Upper lobe of left lung (tissue), 6 donors: ENCODE results near the gene SAMD4A. TPM values are rescaled to one million over a fixed set of nuclear protein-coding genes. Genes with fewer than 3 reads are reported as not detected.

Source experiments
- ATAC-seq, 2 donors: fragments of 200-7000 bp; cut with Tn5 transposase; one replicate each; pipeline ENCODE4 v1.9.1; 2022; ENCODE audit warnings: mild to moderate bottlenecking in 2 of 2, moderate library complexity in 2 of 2; ENCODE audit not compliant: low FRiP score in 2 of 2
- DNase-seq, 2 donors: peaks; one replicate each; pipeline ENCODE4 v3.0.0-alpha.2; 2019 to 2020
- H3K27ac ChIP-seq, 4 donors: fragments of 200-600 bp; sonication (generic); one replicate each; pipeline ENCODE4 v1.5.1; 2016 to 2019
- H3K27me3 ChIP-seq, 4 donors: fragments of 200-600 bp; sonication (generic); one replicate each; pipeline ENCODE4 v1.5.1; 2017 to 2019
- H3K36me3 ChIP-seq, 4 donors: fragments of 200-600 bp; sonication (generic); one replicate each; pipeline ENCODE4 v1.5.1; 2016 to 2019
- H3K4me1 ChIP-seq, 4 donors: fragments of 200-600 bp; sonication (generic); one replicate each; pipeline ENCODE4 v1.5.1; 2018 to 2019
- H3K4me3 ChIP-seq, 4 donors: fragments of 200-600 bp; sonication (generic); one replicate each; pipeline ENCODE4 v1.5.1; 2017 to 2019; ENCODE audit warnings: mild to moderate bottlenecking in 2 of 4, moderate library complexity in 1 of 4
- H3K9me3 ChIP-seq, 4 donors: fragments of 200-600 bp; sonication (generic); one replicate each; pipeline ENCODE4 v1.5.1; 2018 to 2019
- EP300 ChIP-seq, 4 donors: sonication (generic); formaldehyde crosslinking; IDR thresholded peaks; one replicate each; pipeline ENCODE4 v1.5.1; 2017; ENCODE audit warnings: antibody characterized with exemption in 4 of 4, control low read depth in 2 of 4
- POLR2A ChIP-seq, 4 donors: fragments of 450-650 bp; IDR thresholded peaks; one replicate each; pipeline ENCODE4 v1.5.1; 2016 to 2017; ENCODE audit warnings: antibody characterized with exemption in 4 of 4, mild to moderate bottlenecking in 2 of 4
- POLR2AphosphoS5 ChIP-seq, 2 donors: sonication (generic); formaldehyde crosslinking; IDR thresholded peaks; one replicate each; pipeline ENCODE4 v1.5.1; 2017; ENCODE audit warnings: antibody characterized with exemption in 2 of 2
- WGBS, 2 donors: methylation state at CpG; one replicate each; pipeline ENCODE4 v1.1.5; 2017 to 2018; 5-methylcytosine and 5-hydroxymethylcytosine counted together
- total RNA-seq, 6 donors: library from RNA; depleted of rRNA in 4 of 6; stranded (reverse); fragments of >200 nt in 4 of 6; gene quantifications; one replicate each; pipeline versions ENCODE4 v1.1.0 to v1.2.1, GENCODE V29; 2016 to 2021
- TF ChIP-seq, protein P1 (sequence below), 6 experiments: fragments of 450-650 bp in 4 of 6; fragments of 200-600 bp in 2 of 6; sonication (generic) in 2 of 6; IDR thresholded peaks; one replicate each; pipeline ENCODE4 v1.5.1; 2016 to 2019; ENCODE audit warnings: antibody characterized with exemption in 6 of 6
- donor health status: DM: no; HTN: no; CAD: no; lungs with moderate emphysema.
- donor health status: DM: no; HTN: yes; CAD: no; lungs with severe emphysema.

SAMD4A gene
- total RNA-seq, 6 donors from 2014 or later: 26.0 to 68.3 (median 37.0) TPM

DNA sequence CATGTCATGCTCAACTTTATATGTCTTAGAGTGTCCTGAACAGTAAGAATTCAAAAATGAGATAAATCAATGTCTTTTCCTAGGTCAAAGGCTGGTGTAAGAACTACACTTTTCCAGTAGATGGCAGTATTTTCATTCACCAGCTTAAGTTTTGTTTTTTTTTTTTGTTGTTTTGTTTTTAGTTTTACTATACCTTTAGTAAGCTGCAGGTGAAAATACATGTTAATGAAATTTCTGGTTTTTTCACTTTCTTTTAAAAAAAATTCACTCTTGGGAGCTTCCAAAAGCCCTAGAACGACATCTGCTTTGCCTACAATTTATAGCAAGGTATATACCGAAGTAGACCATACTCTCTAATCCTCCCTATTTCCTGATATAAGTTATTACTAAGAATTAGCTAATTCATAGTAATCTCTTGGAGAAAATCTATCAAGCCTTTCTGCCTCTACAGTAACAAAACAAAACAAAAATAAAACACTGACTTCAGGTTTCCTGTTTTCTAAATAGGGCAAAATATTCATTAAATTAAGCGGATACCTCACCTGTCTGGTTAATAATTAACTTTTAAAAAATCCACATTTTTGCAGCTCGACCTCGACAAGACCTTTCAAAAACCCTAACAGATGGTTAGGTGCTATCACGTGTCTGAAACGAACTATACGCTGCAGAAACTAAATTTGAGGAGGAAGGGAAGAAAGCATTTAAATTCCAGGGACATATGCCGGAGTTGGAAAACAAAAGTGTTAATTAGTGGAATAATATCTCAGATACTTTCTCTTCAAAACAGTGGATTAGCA, 2.7 kb upstream of the SAMD4A start:
- peaks cover 0 to 9% (median 0%) of the 10 kb centered on the region in 4 donors for H3K27me3 ChIP-seq
- H3K4me1 ChIP-seq: peaks cover 14 to 31% (median 21%) of the 10 kb centered on the region in 4 donors
- TF ChIP-seq POLR2AphosphoS5 (IDR thresholded peaks at IDR 0.05): no peak
- TF ChIP-seq, protein P1, sequence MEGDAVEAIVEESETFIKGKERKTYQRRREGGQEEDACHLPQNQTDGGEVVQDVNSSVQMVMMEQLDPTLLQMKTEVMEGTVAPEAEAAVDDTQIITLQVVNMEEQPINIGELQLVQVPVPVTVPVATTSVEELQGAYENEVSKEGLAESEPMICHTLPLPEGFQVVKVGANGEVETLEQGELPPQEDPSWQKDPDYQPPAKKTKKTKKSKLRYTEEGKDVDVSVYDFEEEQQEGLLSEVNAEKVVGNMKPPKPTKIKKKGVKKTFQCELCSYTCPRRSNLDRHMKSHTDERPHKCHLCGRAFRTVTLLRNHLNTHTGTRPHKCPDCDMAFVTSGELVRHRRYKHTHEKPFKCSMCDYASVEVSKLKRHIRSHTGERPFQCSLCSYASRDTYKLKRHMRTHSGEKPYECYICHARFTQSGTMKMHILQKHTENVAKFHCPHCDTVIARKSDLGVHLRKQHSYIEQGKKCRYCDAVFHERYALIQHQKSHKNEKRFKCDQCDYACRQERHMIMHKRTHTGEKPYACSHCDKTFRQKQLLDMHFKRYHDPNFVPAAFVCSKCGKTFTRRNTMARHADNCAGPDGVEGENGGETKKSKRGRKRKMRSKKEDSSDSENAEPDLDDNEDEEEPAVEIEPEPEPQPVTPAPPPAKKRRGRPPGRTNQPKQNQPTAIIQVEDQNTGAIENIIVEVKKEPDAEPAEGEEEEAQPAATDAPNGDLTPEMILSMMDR (IDR thresholded peaks at IDR 0.05): peak; percentile 52 to 82 (median 74)
- H3K4me3 ChIP-seq: peak overlapping the region in 3 of 4 donors; percentile 50 to 82 (median 70)
- ATAC-seq (no peak), DNase-seq (no peak)
- 7 to 10% methylated on average over 9 of the region's 9 CpGs for WGBS, 2 donors
- H3K36me3 ChIP-seq: no peaks in the 10 kb centered on the region
- peak overlapping the region; percentile 96 to 99 (median 98) for H3K27ac ChIP-seq
- H3K9me3 ChIP-seq: no peaks in the 10 kb centered on the region

DNA sequence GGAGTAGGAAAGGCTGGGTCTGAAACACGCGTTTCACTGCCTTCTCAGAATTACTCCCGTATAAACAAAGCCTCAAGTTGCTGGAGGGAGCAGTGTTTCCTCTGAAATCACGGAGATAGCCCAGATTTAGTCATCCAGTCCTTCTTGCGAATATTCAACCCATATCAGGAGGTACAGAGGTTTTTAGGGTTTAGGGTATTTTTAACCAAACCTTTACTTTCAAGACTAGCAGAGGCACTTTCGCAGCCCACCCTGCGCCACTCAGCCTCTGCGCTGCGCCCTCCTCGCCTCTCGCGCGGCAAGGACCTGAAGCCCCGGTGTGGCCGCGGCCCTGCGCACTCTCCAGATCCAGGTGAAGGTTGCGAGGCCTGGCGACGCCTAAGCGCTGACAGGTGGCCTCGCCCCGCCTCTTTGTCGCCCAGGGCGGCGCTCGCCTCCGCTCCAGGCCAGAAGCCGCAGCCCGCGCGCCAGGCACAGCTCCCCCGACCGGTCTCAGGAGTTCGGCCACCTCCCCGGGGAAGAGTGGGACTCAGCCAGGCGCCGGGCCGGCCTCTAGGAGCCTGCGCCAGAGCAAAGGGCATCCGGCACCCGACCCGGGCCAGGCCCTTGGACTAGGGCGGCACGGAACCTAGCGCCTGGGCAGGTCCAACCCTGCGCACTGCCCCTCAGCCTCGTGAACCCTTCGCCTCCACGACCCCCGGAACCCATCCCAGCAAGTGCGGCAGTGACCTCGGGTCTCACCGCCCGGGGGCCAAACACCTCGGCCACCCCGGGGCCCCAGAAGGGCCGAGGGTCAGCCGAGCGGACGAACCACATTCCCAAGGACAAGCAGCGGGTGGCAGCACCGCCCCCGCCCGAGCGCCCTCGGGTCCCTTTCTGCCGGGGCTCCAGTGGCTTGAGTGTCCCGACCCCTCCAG, 1.8 kb upstream of the SAMD4A start:
- no peaks in the 10 kb centered on the region for H3K36me3 ChIP-seq
- peak overlapping the region; percentile 50 to 82 (median 68) for H3K4me3 ChIP-seq
- WGBS, 2 donors: 0 to 3% methylated on average over 20 to 46 of the region's 69 CpGs
- H3K9me3 ChIP-seq: no peaks in the 10 kb centered on the region
- peak in 3 of 4 donors; percentile 49 to 87 (median 77) for TF ChIP-seq POLR2A (IDR thresholded peaks at IDR 0.05)
- TF ChIP-seq EP300 (IDR thresholded peaks at IDR 0.05): no peak
- TF ChIP-seq, protein P1 (IDR thresholded peaks at IDR 0.05): peak in 5 of 6 experiments; percentile 10 to 42 (median 34)
- TF ChIP-seq POLR2AphosphoS5 (IDR thresholded peaks at IDR 0.05): peak in 1 of 2 donors; percentile 77
- H3K27me3 ChIP-seq: peaks cover 0 to 9% (median 0%) of the 10 kb centered on the region in 4 donors
- H3K27ac ChIP-seq: peak overlapping the region; percentile 96 to 99 (median 98)
- H3K4me1 ChIP-seq: peaks cover 16 to 36% (median 24%) of the 10 kb centered on the region in 4 donors
- DNase-seq (peak; percentile 86 to 95), ATAC-seq (peak; percentile 63 to 84)

DNA sequence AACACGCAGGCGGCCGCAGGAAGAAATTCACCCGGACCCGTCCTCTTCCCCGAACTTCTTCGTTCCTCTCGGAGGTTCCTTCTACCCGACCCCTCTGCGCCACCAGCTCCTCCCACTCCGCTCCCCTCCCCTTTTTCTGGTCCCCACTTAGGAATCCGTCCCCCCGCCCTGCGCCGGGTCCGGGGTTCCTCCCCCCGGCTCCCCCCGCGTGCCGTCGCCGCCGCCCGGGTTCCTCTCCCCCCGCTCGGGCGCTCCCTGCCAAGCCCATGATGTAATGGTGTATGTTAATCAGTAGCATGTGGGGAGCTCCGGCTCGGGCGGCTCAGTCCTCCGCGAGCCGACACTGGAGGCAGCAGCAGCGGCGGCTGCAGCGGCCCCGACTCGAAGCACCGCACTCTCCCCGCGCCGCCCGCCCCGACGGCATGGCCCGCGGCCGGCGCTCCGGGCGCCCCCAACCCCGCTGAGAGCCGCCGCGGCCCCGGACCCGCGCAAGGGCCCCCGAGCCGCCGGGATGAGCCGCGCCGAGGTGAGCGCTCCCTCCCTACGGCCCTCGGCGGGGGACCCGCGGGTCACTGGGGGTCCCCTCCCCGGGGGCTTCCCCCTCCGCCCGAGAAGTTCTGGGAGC, 1.0 kb upstream of the SAMD4A start:
- peaks cover 16 to 36% (median 27%) of the 10 kb centered on the region in 4 donors for H3K4me1 ChIP-seq
- peak; percentile 94 to 96 for DNase-seq
- peaks cover 0 to 9% (median 0%) of the 10 kb centered on the region in 4 donors for H3K27me3 ChIP-seq

DNA sequence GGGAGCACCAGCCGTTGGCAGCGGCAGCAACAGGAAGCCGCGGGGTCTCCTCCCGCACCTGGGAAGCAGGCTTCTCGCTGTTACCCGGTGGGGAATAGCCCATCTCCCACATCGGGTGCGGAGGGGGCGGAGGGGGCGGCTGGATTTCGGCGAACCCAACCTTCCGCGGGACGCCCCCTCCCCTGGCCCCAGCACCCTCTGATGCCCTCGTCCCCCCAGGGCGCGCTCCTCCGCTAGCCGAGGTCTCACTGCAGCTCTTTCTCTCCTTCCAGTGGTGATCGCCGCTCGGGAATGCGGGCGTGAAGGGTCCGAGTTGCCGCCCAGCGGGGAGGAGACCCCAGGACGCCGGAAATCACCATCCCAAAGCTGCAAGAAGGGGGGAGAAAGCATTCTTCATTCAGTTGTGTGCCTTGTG, 303 bp downstream of the SAMD4A start:
- H3K27ac ChIP-seq: peak overlapping the region; percentile 96 to 99 (median 98)
- TF ChIP-seq, protein P1 (IDR thresholded peaks at IDR 0.05): no peak
- TF ChIP-seq POLR2AphosphoS5 (IDR thresholded peaks at IDR 0.05) (no peak), EP300 (IDR thresholded peaks at IDR 0.05) (no peak), POLR2A (IDR thresholded peaks at IDR 0.05) (no peak)
- DNase-seq (peak; percentile 23 to 90), ATAC-seq (peak in 1 of 2 donors; percentile 2)
- H3K27me3 ChIP-seq: peaks cover 0 to 9% (median 0%) of the 10 kb centered on the region in 4 donors
- WGBS, 2 donors: 0 to 4% methylated on average over 11 to 20 of the region's 31 CpGs
- H3K4me1 ChIP-seq: peaks cover 16 to 36% (median 27%) of the 10 kb centered on the region in 4 donors
- peak overlapping the region; percentile 43 to 82 (median 60) for H3K4me3 ChIP-seq
- peaks cover 0 to 3% (median under 1%) of the 10 kb centered on the region in 4 donors for H3K9me3 ChIP-seq
- H3K36me3 ChIP-seq: no peaks in the 10 kb centered on the region

More for the DNA sequence above, 1.0 kb upstream of the SAMD4A start:
- ATAC-seq: peak; percentile 85 to 93
- Histone ChIP-seq H3K4me3 (peak overlapping the region; percentile 50 to 82 (median 68)), H3K36me3 (no peaks in the 10 kb centered on the region), H3K9me3 (no peaks in the 10 kb centered on the region), H3K27ac (peak overlapping the region; percentile 96 to 99 (median 98))
- WGBS, 2 donors: 1 to 3% methylated on average over 12 to 48 of the region's 73 CpGs
- TF ChIP-seq, protein P1 (IDR thresholded peaks at IDR 0.05): peak in 1 of 6 experiments; percentile 8
- TF ChIP-seq POLR2A (IDR thresholded peaks at IDR 0.05): peak in 3 of 4 donors; percentile 33 to 79 (median 66)
- peak; percentile 80 to 88 for TF ChIP-seq POLR2AphosphoS5 (IDR thresholded peaks at IDR 0.05)
- peak in 1 of 4 donors; percentile 56 for TF ChIP-seq EP300 (IDR thresholded peaks at IDR 0.05)
